GM18870 (cell line): ENCODE data around the gene ARL14.
"Not testable (repeated sequence)": the region's sequence is repeated elsewhere in the genome, so short reads cannot be mapped to it uniquely, and the experiment has no call there.

ENCODE experiments used
- ATAC-seq: cut with Tn5 transposase; IDR thresholded peaks from one replicate; pipeline ENCODE4 v1.9.1; 2021; ENCODE audit warnings: moderate library complexity; ENCODE audit not compliant: unreplicated experiment

ARL14 gene

DNA sequence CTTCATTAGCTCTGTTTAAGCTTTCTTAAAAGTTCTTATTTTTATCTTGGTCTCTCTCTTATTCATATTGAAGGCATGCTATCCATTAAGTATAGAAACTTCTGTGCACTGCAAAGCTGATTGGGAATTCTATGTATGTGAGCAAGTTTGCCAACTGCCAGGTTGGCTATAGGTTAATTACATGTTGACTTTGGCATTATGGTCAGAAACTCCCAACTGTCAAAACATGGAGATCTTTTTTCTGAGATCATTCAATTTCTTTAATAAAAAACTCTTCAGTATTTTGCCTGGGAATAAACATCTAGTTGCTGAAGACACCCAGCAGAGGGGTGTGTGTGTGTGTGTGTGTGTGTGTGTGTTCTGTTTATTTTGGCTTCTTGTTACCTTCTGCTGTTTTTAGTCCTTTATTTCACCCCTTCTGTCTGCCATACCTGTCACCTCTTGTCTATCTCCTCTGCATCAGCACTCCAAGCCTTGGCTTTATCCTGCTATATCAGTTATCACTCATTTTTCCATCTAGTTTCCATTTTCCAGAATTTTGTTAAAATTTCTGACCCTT lies 1.3 kb upstream of the ARL14 start:
- no peak for ATAC-seq

DNA sequence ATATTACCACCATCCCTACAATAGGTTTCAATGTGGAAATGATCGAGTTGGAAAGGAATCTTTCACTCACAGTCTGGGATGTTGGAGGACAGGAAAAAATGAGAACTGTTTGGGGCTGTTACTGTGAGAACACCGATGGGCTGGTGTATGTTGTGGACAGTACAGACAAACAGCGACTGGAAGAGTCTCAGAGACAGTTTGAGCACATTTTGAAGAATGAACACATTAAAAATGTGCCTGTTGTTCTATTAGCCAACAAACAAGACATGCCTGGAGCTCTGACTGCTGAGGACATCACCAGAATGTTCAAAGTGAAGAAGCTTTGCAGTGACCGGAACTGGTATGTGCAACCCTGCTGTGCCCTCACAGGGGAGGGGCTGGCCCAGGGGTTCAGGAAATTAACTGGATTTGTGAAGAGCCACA lies 510 bp downstream of the ARL14 start:
- no peak for ATAC-seq

DNA sequence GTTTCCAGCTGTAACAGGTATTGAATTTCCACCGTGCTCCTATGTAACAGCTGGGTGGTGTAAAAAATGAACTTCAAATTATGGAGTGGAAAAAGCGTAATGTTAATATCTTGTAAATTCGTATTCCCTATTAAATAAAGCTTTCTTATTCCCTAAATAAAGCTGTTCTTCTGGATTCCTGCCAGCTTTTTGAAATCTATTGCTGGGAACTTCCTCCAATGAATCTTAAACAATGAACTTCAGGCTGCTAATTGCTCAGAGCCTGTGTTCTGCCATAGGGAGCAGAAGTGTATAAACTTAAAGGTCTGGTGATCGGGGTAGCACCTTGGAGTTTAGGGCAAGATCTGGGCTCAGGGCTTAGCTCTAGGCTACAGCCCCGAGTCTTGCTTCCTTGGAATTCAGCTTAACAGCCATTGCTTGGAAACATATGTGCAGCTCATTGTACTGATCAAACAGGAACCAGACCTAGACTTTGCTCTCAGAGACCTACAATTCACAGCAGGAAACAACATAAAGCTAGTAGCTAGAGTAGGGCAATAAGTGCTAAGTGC lies 1.4 kb downstream of the ARL14 start:
- no peak for ATAC-seq

DNA sequence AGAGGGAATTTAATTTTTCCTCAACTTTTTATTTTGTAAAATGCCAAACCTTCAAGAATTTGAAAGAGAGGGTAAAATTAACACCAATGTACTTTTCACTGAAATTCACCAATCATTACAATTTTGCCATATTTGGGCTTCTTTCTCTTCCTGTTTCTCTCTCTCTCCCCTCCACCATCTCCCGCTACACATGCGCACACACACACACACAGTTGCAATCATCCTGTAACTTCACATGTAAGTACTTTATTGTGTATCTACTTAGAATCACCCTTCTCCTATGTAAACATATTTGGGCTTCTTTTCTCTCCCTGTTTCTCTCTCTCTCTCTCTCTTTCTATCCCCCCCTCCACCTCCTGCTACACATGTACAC lies 7.4 kb downstream of the ARL14 start:
- no peak for ATAC-seq

DNA sequence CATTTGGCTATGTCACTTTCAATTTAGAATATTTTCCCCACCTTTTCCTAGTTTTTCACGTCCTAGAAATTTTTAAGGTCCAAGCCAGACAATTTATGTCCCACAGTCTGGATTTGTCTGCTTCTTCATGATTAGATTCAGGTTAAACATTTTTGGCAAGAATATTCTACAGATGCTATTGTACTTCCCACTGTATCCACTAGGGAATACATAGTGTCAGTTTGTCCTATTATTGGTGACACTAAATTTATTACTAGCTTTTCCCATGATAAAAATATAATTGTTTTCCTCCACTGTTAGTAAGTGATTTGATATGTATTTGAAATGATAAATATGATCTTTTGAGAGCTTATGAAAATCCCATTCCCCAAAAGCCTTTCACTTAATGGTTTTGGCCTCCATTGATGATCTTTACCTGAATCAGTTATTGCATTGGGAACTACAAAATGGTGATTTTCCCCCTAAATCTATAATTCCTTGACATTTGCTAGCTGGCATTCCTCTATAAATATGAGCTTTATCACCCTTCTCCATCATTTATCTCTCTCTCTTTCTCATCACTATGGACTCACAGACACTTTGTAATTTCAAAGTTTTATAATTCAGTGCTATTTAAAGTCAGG lies 8.3 kb downstream of the ARL14 start:
- ATAC-seq, result no peak

DNA sequence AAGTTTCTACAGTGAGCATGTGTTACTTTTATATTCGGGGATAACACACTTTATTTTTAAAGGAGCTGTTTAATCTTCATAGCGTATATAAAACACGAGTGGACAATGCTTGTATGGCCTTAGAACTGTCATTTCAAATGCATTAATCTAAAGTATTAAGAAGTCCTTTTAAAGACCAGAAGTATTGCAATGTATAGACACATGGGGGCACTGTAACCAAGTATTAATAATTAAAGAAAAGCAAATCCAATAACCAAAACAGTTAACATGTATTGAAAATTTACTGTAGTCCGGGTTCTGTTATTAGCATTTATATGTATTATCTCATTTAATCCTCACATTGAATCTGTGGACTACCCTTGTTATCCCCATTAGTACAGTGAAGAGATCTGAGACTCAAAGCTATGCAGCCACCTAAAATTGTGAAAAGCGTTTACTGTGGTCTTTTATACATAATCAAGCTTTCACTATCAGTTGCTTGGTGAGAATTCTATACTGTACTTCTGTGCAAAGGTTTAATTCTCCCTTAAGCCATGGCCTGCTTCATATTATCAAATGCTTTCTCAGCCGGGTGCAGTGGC lies 10.1 kb downstream of the ARL14 start:
- peak; percentile 45 for ATAC-seq

DNA sequence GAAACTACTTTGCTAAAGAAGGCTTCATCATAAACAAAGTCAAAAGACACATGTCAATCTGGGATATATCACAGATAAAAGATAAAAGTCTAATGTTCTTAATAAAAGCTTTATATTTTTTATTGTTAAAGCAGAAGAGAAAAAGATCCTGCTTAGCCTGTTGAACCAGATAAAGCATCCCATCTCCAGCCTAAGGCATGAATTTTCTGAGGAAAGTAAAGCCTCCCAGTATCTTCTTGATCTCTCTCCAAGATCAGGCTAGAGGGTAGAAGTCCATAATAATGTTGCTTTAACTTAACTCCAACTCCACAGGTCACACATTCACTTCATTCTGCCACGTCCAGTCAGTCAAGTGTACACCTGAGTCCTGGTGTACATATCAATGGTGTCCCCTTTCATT lies 14.2 kb downstream of the ARL14 start:
- no peak for ATAC-seq

DNA sequence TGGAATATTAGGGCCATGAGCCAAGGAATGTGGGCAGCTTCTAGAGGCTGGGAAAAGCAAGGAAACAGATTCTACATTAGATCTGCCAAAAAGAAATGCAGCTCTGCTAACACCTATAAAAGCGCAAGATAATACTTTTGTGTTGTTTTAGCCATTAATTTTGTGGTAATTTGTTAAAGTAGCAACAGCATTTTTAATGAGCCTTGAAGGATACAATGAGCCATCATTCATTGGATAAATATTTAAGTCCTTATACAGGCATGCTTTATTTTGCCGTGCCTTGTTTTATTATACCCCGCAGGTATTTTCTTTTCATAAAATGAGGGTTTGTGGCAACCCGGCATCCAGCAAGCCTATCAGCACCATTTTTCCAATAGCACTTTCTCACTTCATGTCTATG lies 15.0 kb downstream of the ARL14 start:
- no peak for ATAC-seq

DNA sequence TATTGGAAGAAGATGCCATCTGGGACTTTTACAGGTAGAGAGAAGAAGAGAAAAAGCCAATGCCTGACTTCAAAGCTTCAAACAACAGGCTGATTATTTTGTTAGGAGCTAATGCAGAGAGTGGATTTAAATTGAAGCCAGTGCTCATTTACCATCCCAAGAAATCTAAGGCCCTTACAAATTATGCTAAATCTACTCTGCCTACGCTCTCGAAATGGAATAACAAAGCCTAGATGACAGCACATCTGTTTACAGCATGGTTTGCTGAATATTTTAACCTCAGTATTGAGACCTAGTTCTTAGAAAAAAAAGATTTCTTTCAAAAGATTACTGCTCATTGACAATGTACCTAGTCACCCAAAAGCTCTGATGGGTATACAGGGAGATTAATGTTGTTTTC lies 16.2 kb downstream of the ARL14 start:
- no peak for ATAC-seq

DNA sequence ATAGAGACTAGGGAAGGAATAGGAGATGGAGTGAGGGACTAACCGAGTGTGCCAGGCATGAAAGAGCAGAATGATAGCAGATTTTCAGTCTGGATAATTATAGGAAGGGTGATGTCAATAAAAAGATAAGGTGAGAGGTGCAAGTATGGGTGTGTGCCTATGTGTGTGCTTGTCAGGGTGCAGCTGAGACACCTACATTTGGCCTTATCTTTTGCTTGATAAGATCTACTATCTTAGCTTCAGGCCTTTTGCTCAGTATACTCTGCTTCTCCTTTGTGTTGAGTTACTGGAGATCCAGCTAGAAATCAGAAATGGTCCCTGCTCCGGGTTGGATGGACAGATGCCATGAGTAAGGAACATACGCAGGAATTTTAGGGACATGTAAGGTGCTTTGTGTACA lies 17.4 kb downstream of the ARL14 start:
- ATAC-seq, result no peak

DNA sequence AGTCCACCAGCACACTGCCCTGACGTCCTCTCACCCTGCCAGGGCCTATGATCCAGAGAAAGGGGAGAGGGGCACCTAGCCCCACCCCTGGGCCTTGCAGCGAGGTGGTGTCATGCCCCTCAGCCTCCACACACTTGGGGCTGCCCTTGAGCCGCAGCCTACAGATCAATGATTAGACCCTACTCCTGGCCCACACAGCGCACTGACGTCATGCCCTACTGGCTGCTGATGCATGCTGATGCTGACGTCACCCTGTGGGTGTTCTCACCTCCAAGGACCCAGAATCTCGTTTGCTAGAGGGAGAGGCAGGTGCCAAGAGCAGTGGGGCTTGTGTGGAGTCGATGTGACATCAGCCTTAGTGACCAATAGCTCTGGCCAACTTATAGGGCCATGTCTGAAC lies 18.0 kb downstream of the ARL14 start:
- ATAC-seq, result no peak

DNA sequence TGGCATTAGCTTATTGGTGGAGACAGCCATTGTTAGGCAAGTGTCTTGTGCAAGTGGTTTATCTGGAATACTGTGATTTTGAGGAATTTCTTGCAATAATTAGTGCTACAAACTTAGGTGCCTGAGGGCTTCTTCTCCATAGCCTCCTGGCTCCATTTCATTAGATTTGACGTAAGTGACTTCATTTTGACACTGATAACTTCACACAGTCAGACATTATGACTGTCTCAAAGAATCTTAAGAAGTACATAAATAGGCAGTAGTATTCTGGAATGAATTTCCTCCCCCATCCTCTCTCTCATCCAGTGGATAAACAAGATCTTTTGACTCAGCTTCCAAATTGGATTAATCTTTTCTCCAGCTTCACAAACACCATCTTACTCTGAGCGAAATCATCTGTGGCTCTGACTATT lies 19.0 kb downstream of the ARL14 start:
- no peak for ATAC-seq

DNA sequence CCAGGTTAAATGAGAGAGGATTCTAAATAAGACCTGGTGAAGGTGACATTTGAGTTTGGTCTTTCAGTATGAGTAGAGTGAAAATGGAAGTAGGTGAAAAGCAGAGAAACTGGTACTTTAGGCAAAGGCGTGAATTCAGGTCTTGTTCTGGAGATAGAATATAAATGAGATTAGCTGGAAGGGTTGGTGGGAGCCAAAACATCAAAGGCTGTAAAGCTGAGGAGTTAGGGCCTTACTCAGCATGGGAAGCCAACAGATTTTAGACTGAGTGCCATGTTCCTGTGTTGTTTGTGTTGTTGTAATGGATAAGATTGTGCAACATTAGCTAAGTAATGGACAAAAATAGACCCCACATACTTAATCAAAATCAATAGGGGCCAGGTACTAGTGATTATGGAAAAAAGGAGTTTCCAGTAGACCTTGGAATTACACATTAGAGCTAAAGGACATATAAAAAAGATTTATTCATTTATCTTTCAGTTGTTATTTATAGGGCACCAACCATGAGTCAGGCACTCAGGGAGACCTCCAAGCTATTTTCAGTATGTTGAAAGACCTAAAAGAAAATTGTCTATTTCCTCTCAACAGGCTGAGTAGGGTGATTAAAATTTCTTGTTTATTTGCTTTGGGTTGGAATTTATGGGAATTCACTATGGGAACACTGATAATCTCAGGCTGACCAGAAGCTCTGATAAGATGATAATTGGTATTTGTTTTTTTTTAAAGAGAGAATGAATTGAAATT lies 20.8 kb downstream of the ARL14 start:
- ATAC-seq, result peak; percentile 79

DNA sequence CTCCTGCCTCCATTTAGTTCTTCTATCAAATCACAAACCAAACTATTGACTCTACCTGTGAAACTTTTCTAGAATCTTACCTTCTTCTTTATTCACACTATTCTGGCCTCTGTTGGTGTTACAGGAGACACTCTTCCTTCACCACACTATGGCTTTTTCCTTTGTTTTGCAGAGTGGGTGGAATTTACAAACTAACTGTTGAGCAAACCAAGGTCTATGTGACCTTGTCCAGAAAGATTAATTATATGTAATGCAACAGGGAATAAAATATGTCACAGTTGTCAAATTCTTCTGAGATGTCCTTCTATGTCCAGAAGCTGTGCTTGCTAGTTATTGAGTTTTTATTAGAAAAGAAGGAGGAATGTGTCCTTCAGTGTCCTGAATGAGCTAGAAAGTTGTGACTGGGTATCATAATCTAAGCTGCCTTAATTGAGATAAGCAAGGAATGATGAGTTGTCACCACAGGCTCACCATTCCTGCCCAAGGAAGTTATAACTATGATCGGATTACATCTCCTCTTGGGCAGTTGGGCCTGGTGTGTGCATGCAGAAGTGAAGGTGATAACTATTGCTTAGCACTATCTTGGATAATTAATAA lies 21.7 kb downstream of the ARL14 start:
- ATAC-seq, result no peak

DNA sequence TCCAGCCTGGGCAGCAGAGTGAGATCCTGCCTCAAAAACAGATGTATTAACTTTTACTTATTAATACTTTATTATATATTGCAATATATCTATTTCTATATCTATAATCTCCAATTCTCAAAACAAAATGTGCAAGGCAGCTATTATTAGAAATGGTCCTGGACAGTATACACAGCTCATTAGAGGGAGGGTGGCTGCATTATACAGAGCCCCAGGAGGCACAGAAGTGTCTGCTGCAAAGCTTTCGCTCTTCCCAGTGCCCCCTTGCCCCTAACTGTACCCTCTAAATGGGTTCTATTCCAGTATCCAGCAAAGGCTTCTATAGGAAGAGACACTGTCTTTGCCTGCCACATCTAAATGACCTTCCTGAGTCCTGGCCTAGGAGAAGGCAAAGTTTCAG lies 24.5 kb downstream of the ARL14 start:
- no peak for ATAC-seq

DNA sequence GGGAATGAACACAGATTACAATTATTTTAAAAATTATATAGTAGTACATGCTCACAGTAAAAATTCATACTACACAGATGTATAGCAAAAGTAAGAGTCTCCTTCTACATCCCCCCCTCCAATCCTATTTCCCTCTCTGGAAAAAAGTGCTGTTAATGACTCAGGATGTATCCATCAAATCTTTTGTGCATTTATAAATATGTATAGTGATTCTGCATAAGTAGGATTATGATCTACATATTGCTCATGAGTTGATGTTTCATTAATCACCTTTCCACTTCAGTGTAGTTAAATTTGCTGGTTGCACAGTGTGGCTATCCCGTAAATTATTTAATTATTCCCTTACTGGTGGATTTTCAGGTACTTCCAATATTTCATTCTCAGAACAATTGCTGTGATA lies 25.3 kb downstream of the ARL14 start:
- ATAC-seq, result no peak

DNA sequence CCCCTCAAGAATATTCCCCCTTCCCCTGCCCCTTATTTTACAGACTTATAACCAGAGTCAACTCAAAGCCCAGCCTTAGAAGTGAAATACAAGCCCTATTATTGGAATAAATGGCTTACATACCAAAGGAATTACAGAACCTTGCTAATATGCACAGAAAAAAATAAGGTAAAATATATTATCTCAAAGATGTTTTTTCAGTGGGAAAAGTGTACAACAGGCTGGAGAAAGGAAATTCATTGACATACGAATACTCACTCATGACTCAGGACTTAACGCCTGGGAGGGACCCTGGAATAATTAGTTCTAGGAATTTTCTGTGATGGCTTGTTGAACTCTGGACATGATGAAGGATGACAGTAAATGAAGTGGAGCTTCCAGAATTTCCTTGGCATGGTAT lies 27.0 kb downstream of the ARL14 start:
- no peak for ATAC-seq

DNA sequence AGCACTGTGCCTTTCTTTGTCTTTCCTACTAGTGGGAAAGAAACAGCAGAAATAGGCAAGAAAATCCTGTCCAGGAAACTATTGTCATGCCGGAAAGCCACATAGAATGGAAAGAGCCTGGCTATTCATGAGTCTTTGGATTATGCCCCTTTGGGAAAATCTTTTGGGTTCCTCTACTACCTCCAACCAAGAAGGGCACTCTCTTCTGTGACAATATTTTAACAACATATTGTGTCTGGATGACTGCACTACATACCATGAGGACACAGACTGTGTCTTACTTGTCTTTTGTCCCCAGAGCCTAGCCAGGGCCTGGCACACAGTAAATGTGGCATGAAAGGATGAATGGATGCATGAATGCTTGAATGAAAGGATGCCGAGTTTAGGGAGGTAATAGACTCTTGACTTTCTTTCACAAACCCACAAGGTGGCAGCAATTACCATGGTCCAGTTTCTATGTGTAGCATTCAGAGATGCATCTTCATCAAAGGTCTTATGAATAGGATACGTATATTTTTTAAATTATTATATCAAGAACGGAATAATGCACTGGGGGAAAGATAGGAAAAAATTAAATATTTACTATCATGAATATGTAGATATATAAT lies 30.3 kb downstream of the ARL14 start:
- ATAC-seq, result peak; percentile 77

DNA sequence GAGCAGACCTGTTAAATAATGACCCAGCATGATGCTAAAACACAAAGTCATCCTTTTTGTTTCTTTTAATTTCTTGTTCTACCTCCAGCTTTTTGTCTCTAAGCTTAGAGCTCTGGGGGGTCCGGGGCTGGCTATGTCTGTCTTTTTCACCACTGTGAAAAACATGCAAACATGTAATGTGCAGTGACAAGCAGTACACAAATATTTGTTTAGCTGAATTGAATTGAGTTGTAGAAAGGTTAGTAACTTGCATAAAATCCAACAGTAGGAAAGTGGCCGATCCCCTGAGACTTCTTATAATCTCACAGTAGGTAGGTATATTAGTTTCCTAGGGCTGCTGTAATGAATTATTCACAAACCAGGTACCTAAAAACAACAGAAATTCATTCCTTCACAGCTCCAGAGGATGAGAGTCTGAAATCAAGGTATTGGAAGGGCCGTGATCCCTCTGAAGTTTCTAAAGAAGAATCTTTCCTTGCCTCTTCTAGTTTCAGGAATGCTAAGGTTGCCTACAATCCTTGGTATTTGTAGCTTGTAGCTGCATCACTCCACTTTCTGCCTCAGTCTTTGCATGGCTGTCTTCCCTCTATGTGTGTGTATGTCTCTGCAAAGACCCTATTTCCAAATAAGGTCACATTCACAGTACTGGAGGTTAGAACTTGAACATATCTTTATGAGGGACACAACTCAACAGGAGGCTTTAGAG lies 32.7 kb downstream of the ARL14 start:
- ATAC-seq, result no peak

DNA sequence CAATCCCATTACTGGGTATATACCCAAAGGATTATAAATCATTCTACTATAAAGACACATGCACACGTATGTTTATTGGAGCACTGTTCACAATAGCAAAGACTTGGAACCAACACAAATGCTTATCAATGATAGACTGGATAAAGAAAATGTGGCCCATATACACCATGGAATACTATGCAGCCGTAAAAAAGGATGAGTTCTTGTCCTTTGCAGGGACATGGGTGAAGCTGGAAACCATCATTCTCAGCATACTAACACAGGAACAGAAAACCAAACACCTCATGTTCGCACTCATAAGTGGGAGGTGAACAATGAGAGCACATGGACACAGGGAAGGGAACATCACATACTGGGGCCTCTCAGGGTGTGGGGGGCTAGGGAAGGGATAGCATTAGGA lies 36.2 kb downstream of the ARL14 start:
- ATAC-seq, result not testable (repeated sequence)

DNA sequence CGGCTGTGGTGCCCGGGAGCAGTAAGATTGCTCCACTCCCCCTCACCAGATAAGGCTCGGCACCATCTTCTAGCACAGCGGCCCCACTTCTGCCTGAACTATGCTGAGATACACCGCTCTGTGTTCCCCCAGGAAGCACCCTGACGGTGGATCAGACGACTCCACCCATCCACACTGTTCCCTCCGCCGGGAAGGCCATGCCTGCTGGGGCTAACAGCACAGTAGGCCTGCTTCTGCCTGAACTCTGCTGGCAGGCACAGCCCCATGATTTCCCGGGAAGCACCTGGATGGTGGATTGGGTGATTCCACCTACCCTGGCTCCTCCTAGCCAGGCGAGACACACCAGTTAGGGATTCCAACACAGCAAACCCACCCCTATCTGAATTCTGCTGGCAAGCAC lies 42.8 kb downstream of the ARL14 start:
- no peak for ATAC-seq
